ENCODE measurements around the gene TBC1D22A. TPM values are rescaled to one million over a fixed set of nuclear protein-coding genes. Genes with fewer than 3 reads are reported as not detected.

Gene TBC1D22A
- total and polyA plus RNA-seq, 2 experiments from 2014 or later = 9.6 to 13.3 TPM

- no peaks in the 10 kb centered on the region for H3K79me2 ChIP-seq (replicated peaks; ENCODE audit: insufficient read depth)
- H2AFZ ChIP-seq = no peak overlapping the region
- TF ChIP-seq JUNB (IDR thresholded peaks at IDR 0.05; ENCODE audit: unreplicated experiment) = no peak
- TF ChIP-seq NANOG (IDR thresholded peaks at IDR 0.05; ENCODE audit: borderline replicate concordance) = no peak
- TF ChIP-seq ETS1 (IDR thresholded peaks at IDR 0.05) = no peak
- no peak for TF ChIP-seq ZNF114 (CRISPR knock-in tag; IDR thresholded peaks at IDR 0.05)
- no peak for TF ChIP-seq REST (IDR thresholded peaks at IDR 0.05; ENCODE audit: unreplicated experiment)
- no peak for TF ChIP-seq POLR2AphosphoS5 (IDR thresholded peaks at IDR 0.05; ENCODE audit: low read depth)
- no peak for TF ChIP-seq EZH2 (IDR thresholded peaks at IDR 0.05; ENCODE audit: low read depth, unreplicated experiment)
- no peak for TF ChIP-seq ZNF331 (CRISPR knock-in tag; IDR thresholded peaks at IDR 0.05; ENCODE audit: low read depth)
- no peak for TF ChIP-seq STAT1 (IDR thresholded peaks at IDR 0.05; ENCODE audit: unreplicated experiment)
- no peak for TF ChIP-seq EZH2phosphoT487 (IDR thresholded peaks at IDR 0.05; ENCODE audit: unreplicated experiment)
- no peak for TF ChIP-seq CTCF (conservative IDR thresholded peaks at IDR 0.05; ENCODE audit: low read depth in 2 of 2)
- no peak for TF ChIP-seq CREB1 (CRISPR knock-in tag; IDR thresholded peaks at IDR 0.05; ENCODE audit: low read depth)
- no peak for TF ChIP-seq ZNF462 (CRISPR knock-in tag; IDR thresholded peaks at IDR 0.05)
- DNase-seq (ENCODE audit: low spot score) (no peak), ATAC-seq (no peak)
- Mint-ChIP-seq H3K27me3 (ENCODE audit: insufficient read depth, low read depth, poor library complexity) (peaks cover 8% of the 10 kb centered on the region), H3K4me1 (peaks cover 21% of the 10 kb centered on the region), H3K36me3 (ENCODE audit: low read depth) (no peaks in the 10 kb centered on the region), H3K9me3 (no peaks in the 10 kb centered on the region), H3K27ac (peak overlapping the region; percentile 85), H3K4me3 (no peak overlapping the region)
- no peaks in the 10 kb centered on the region for H4K20me1 ChIP-seq (replicated peaks; ENCODE audit: insufficient read depth)
- no peak overlapping the region for H3K4me2 ChIP-seq
- H3K4me3 ChIP-seq = no peak overlapping the region
- no peak overlapping the region for H3K27ac ChIP-seq (ENCODE audit: low read depth)
- no peaks in the 10 kb centered on the region; the same call in 1 of the 2 replicates for H3K4me1 ChIP-seq (ENCODE audit: insufficient read depth)
- H3K36me3 ChIP-seq (ENCODE audit: insufficient read depth) = no peaks in the 10 kb centered on the region
- H3K27me3 ChIP-seq (ENCODE audit: insufficient read depth) = no peaks in the 10 kb centered on the region
- H3K9me2 ChIP-seq (ENCODE audit: insufficient read depth) = no peaks in the 10 kb centered on the region
- H3F3A ChIP-seq (replicated peaks; ENCODE audit: low read depth) = no peaks in the 10 kb centered on the region
These were observed 145.1 kb downstream of the TBC1D22A start for GRCh38 chr22:46907241-46908215.
